GM18519 (cell line): ENCODE data around the gene SSC5D.

Source experiments
- ATAC-seq: cut with Tn5 transposase; IDR thresholded peaks from one replicate; pipeline ENCODE4 v1.9.1; 2021; ENCODE audit warnings: mild to moderate bottlenecking, moderate library complexity; ENCODE audit not compliant: unreplicated experiment, low FRiP score

SSC5D gene

GRCh38 chr19:55500368-55500952 lies 12.2 kb downstream of the SSC5D start:
- ATAC-seq, result no peak

GRCh38 chr19:55502197-55502952 lies 14.1 kb downstream of the SSC5D start:
- ATAC-seq, result no peak

- ATAC-seq, result no peak
Observed at GRCh38 chr19:55503157-55503501, 14.9 kb downstream of the SSC5D start.

DNA sequence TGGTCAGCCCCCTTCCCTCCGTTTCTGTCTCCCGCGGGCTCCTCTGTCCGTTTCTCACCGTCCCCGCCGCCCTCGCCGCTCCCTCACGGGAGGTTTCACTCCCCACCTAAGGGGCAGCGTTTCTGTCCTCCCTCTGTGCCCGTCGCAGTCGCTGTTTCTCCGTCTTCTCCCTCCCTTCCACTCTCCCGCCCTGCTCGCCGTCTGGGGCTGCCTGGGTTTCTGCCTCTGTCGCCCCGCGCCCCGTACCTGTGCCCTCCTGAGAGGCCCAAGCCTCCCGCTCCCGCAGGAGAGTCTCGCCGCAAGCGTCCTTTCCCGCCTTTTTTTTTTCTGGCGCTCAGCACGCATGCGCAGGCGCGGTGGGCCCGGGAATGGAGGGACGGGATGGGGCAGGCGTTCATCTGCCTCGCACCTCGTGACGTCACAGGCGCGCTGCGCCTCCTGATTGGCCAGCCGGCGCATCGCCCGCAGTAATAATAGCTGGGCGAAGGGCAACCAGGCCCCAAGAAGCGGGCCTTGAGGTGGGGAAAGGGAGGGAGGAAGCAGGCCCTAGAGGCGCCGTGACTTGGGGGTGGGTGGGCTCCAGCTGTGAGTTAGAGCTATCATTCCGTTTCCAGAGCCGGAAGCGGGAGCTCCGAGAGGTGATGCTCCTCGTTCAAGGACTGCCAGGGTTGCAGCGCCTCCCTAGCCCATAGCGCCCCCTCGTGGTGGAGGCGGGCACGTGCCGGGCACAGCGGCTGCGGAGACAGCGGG lies 15.4 kb downstream of the SSC5D start:
- peak; percentile 84 for ATAC-seq

DNA sequence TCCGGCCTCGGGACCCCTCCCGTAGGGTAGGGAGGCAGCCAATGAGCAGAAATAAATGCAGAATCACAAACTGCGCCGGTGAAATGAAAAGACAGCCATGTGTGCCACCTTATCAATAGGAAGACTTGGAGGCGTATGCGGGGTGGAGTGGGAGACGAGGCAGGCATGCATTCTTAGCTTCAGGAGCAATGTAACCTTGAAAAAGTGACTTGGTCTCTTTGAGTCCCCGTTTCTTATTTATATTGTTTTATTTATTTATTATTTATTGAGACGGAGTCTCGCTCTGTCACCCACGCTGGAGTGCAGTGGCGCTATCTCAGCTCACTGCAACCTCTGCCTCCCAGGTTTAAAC lies 16.0 kb downstream of the SSC5D start:
- no peak for ATAC-seq

- ATAC-seq, result no peak
Observed at GRCh38 chr19:55504981-55505380, 16.7 kb downstream of the SSC5D start.

DNA sequence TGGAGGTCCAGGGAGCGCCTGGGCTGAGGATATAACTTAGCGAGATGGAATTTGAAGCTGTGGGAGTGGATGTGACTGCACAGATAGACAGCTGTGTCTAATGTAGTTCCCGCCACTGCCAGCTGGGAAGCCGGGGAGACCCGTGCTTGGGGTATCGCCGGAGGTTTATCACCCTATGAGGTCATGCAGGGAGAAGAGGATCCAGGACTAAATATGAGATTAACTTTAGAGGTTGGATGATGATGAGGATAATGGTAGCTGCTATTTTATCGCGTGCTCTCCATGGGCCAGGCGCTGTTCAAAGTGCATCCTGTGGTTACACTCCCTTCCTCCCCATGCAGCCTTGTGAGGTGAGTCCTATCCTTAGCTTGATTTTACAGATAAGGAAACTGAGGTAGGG lies 19.9 kb downstream of the SSC5D start:
- no peak for ATAC-seq

GRCh38 chr19:55516878-55517620 lies 28.8 kb downstream of the SSC5D start:
- peak; percentile 94 for ATAC-seq

DNA sequence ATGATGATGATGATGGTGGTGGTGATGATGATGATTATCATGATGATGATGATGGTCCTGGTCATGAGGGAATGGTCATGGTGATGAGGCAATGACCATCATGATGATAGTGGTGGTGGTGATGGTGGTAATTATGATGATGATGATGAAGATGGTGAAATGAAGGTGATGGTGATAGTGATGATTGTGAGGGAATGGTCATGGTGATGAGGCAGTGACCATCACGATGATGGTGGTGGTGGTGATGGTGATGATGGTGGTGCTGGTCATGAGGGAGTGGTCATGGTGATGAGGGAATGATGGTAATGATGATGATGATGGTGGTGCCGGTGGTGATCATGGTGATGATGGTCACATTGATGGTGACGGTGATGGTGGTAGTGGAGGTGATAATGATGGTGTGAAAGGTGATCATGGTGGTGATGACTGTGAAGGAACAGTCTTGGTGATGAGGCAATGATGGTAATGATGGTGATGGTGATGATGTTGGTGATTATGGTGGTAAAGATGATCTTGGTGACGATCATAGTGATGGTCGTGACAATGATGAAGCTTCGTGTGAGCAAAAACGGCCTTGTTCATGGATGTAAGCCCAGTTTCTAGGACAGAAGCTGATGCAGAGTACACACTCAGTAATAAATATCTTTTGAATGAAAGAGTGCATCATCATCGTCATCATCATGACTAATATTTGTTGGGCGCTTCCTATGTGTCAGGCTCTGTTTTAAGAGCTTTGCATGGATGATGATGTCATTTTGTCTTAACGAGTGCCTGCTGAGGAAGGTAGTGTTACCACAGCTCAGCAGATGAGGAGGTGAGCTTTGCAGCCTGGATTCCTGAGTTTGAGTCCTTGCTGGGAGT lies 31.4 kb downstream of the SSC5D start:
- no peak for ATAC-seq

- no peak for ATAC-seq
Observed at GRCh38 chr19:55520691-55521292, 32.6 kb downstream of the SSC5D start.

GRCh38 chr19:55525289-55526101 lies 37.3 kb downstream of the SSC5D start:
- no peak for ATAC-seq

DNA sequence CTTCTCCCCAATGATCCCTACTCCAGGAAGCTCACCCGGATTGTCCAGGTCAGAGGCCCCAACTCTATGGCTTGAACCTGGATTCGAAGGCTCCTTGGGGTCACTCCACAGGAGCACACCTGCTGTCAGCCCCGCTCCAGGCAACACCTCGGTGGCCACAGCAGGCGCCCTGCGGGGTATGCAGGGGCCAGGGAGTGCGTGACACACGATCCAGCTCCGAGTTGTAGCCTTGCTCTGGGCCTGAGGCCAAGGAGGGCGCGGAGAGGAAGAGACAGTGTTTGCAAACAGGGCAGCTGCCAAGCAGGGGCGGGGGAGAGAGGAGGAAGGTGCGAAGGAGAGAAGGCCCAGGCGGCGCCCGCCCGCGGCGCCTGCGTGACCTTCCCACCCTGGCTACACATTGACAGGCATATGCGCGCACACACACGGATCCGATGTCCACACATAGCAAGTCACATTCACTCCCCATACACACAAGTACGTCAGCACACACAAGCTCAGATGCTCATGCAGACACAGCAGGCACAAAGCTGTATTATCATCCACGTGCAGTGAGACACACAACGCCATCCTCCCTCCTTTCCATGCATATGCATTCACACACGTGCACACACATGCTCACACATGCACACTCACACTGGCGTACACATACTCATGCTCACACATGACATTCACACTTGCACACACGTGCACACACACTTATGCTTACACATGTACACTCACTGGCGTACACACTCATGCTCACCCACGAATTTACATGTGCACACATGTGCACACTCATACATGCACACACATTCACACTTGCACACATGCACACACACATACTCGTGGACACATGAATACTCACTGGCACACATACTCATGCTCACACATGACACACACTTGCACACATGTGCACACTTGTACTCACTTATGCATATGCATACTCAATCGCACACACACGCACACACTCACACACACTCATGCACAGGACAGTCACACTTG lies 38.3 kb downstream of the SSC5D start:
- ATAC-seq, result no peak

- no peak for ATAC-seq
Observed at GRCh38 chr19:55527197-55528029, 39.2 kb downstream of the SSC5D start.

- ATAC-seq, result no peak
Observed at GRCh38 chr19:55528030-55528803, 40.0 kb downstream of the SSC5D start.

- no peak for ATAC-seq
Observed at GRCh38 chr19:55529636-55530234, 41.5 kb downstream of the SSC5D start.

- ATAC-seq, result no peak
Observed at GRCh38 chr19:55530996-55531395, 42.8 kb downstream of the SSC5D start.
